ENCODE measurements around the gene ZNHIT2. TPM values are rescaled to one million over a fixed set of nuclear protein-coding genes. Genes with fewer than 3 reads are reported as not detected.

Gene ZNHIT2
- total RNA-seq: 20.8 and 22.1 TPM in 2 replicates

DNA sequence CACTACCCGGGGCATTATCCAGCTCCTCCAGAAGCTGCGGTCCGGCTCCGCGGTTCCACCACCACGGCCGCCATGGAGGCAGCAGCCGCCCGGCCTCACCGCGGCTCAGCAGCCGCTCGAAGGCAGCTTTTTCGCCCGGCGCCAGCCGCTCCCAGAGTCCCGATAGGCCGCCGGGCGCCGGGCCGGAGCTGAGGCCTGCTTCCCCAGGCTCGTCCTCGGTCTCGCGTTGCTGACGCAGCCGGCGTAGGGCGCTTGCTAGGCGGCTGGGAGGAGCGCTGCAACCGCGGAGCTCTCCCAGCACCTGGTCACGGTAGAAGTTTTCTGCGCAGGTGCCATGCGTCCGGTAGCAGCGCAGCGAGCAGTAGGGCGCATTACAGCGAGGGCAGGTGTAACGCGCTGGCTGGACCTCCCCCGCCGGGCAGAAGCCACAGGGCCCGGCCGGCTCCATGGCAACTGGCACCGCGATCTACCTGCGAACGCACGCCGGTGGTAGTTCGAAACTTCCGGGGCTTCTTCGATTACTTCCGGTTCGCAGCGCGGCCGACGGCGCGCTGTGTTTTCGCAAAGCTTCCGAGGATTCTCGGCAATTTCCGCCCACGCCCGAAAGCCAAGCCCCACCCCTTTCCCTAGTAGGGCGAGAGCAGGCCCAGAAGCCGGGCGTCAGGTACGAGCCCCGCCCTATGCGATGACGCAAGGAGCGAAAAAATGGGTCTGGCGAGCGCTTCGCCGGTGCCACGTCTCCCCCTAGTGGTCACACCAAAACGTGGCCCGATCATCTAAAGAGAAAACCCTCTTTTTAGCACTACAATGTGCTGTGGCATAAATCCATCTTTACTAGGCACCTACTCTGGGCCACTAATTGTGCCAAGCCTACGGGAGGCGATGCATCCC is at the start of gene ZNHIT2:
Gene ZNHIT2 (minus strand): TSS at position 496 of the 891 bp plus-strand sequence. CDS start 48 bp downstream, at position 448.
- intact Hi-C loops (cut with micrococcal nuclease): loop anchor here (1.0 to 10.0 kb wide), 13 partner anchors 18 to 497 kb away; partner anchors contain the start of genes ARL2, ATG2A, CDCA5 and EHD1
- peak; percentile 100 for DNase-seq (ENCODE audit: low spot score)
- Mint-ChIP-seq H3K27ac (peak within 1 kb of the TSS; percentile 93), H3K27me3 (ENCODE audit: insufficient read depth) (no peaks in the 10 kb centered on the region), H3K4me1 (ENCODE audit: low read depth) (peaks cover 52% of the 10 kb centered on the region), H3K9me3 (no peaks in the 10 kb centered on the region), H3K36me3 (ENCODE audit: low read depth) (peaks cover 50% of the 10 kb centered on the region), H3K4me3 (peak within 1 kb of the TSS; percentile 90)

DNA sequence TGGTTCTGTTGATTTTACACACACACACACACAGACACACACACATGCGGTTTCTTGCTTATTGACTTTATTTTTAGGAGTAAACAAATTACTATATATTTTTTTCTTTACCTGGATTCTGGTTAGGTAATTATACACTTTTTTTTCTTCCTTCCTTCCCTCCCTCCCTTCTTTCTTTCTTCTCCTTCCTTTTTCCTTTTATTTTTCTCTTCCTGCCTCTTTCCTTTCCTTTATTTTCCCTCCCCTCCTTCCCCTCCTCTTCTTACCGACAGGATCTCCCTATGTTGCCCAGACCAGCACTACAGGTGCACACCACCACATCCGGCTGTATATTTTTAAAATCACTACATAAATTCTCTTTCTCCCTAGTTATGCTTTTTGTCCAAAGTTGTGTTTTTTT is 49.4 kb upstream of the ZNHIT2 start:
- H3K27ac Mint-ChIP-seq: no peak overlapping the region
- intact Hi-C loops (cut with micrococcal nuclease): no loop called here
- peaks cover 14% of the 10 kb centered on the region for H3K4me1 Mint-ChIP-seq (ENCODE audit: low read depth)
- H3K4me3 Mint-ChIP-seq: no peak overlapping the region
- peaks cover 2% of the 10 kb centered on the region for H3K36me3 Mint-ChIP-seq (ENCODE audit: low read depth)
- H3K27me3 Mint-ChIP-seq (ENCODE audit: insufficient read depth): peaks cover 9% of the 10 kb centered on the region
- DNase-seq (ENCODE audit: low spot score): no peak
- H3K9me3 Mint-ChIP-seq: no peaks in the 10 kb centered on the region

DNA sequence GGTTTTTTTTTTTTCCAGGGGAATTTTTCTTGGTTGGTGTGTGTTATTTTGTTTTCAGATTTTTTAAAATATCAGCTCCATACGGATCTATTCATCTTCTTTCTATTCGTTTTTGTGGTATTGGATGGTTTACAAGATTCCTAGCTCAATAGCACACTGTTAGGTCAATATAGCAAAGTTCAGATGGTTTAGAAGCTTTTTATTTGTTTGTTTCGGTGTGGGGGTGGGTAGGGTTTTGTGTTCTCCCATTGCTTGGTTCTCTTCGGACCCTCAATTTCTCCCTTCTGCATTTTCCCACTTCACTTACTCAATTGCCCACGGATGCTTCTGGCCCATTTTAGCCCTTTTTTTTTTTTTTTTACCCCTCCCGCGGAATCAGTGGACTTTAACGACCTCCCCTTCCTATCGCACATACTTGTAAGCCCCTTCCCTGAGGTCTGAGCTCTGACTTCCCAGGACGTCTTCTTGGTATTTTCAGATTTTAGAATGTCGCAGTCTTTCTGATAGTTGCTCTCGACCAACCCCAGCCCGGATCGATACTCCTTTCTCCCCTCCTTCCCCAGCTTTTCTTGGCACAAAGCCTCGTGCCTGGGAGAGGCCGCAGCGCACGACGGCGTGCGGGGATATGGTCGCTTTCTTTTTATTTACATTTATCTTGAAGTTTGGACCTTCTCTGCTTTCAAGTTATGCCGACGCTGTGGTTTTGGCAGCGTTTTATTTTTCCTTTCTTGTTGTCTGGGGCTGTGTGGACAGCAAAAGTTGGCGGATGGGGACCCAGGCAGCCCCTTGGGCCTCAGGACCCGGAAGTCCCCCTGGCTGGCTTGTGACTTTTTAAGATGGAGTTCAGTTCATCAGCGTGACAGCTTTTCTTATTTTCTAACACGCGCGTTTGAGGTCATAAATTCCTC is 48.2 kb upstream of the ZNHIT2 start:
- Mint-ChIP-seq H3K27ac (no peak overlapping the region), H3K36me3 (ENCODE audit: low read depth) (peaks cover 2% of the 10 kb centered on the region), H3K4me1 (ENCODE audit: low read depth) (peaks cover 14% of the 10 kb centered on the region), H3K4me3 (no peak overlapping the region), H3K27me3 (ENCODE audit: insufficient read depth) (peaks cover 9% of the 10 kb centered on the region), H3K9me3 (no peaks in the 10 kb centered on the region)
- DNase-seq (ENCODE audit: low spot score): no peak
- intact Hi-C loops (cut with micrococcal nuclease): no loop called here

DNA sequence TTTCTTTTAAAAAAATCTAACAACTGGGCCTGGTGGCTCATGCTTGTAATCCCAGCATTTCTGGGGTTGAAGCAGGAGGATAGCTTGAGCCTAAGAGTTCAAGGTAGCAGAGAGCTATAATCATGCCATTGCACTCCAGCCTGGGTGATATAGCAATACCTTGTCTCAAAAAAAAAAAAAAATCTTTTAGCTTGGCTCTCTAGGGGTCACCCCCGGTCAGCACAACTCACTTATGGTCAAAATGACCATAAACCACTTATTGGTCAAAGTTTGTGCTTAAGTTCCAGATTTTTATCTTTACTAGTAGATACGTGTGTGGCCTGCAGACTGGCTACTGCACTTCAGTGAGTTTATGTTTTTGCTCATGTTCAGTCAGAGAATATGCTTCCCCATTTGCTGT is 46.2 kb upstream of the ZNHIT2 start:
- H3K4me3 Mint-ChIP-seq: no peak overlapping the region
- DNase-seq (ENCODE audit: low spot score): no peak
- intact Hi-C loops (cut with micrococcal nuclease): no loop called here
- no peaks in the 10 kb centered on the region for H3K9me3 Mint-ChIP-seq
- peaks cover 5% of the 10 kb centered on the region for H3K4me1 Mint-ChIP-seq (ENCODE audit: low read depth)
- peaks cover 18% of the 10 kb centered on the region for H3K27me3 Mint-ChIP-seq (ENCODE audit: insufficient read depth)
- no peak overlapping the region for H3K27ac Mint-ChIP-seq
- H3K36me3 Mint-ChIP-seq (ENCODE audit: low read depth): no peaks in the 10 kb centered on the region

DNA sequence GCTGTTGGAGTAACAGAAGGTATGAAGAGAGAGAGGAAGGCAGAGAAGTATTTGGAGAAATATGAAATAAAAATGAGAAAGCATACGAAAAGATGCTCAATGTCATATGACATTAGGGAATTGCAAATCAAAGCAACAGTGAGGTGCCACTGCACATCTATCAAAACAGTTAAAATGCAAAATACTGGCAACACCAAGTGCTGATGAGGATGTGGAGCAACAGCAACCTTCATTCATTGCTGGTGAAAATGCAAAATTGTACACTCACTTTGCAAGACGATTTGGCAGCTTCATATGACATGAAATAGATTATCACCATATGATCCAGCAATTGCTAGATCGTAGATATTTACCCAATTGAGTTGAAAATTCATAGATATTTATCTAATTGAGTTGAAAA is 43.1 kb upstream of the ZNHIT2 start:
- Mint-ChIP-seq H3K4me3 (no peak overlapping the region), H3K36me3 (ENCODE audit: low read depth) (no peaks in the 10 kb centered on the region), H3K9me3 (no peaks in the 10 kb centered on the region), H3K27me3 (ENCODE audit: insufficient read depth) (peaks cover 13% of the 10 kb centered on the region), H3K27ac (no peak overlapping the region), H3K4me1 (ENCODE audit: low read depth) (no peaks in the 10 kb centered on the region)
- intact Hi-C loops (cut with micrococcal nuclease): no loop called here
- no peak for DNase-seq (ENCODE audit: low spot score)

DNA sequence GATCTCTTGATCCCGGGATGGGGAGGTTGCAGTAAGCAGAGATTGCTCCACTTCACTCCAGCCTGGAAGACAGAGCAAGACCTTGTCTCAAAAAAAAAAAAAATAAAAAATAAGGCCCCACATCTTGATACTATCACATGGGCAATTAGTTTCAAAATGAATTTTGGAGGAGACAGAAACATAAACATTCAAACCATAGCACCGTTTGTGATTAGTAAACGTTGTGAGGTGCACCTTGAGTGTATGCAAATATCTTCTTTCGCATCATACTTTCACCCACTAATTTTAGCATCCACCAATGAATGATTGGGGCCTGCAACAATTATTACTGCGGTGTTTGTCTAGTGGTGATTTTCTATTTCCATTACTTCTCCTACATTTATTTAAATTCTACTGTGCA is 41.5 kb upstream of the ZNHIT2 start:
- intact Hi-C loops (cut with micrococcal nuclease): no loop called here
- Mint-ChIP-seq H3K27me3 (ENCODE audit: insufficient read depth) (peaks cover 11% of the 10 kb centered on the region), H3K4me1 (ENCODE audit: low read depth) (no peaks in the 10 kb centered on the region)

DNA sequence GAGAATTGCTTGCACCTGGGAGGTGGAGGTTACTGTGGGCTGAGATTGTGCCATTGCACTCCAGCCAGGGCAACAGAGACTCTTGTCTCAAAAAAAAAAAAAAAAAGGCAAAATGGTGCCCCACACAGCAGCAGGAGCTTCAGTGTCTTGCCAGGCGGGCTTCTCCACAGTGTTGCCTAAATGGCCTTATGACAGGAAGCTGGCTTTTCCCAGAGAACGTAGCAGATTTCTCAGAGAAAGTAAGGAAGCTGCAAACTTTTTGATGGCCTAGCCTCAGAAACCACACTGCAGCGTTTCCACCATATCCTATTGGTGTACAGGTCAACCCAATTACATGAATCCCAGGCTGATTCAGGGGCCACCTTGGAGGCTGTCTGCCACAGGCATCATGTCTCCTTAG is 39.8 kb upstream of the ZNHIT2 start:
- no peak overlapping the region for H3K4me3 Mint-ChIP-seq
- no peaks in the 10 kb centered on the region for H3K9me3 Mint-ChIP-seq
- peaks cover 9% of the 10 kb centered on the region for H3K27me3 Mint-ChIP-seq (ENCODE audit: insufficient read depth)
- no peaks in the 10 kb centered on the region for H3K36me3 Mint-ChIP-seq (ENCODE audit: low read depth)
- no peak overlapping the region for H3K27ac Mint-ChIP-seq
- no peak for DNase-seq (ENCODE audit: low spot score)
- intact Hi-C loops (cut with micrococcal nuclease): no loop called here
- H3K4me1 Mint-ChIP-seq (ENCODE audit: low read depth): no peaks in the 10 kb centered on the region

More for the DNA sequence above, 41.5 kb upstream of the ZNHIT2 start:
- DNase-seq (ENCODE audit: low spot score): no peak
- H3K4me3 Mint-ChIP-seq: no peak overlapping the region
- H3K36me3 Mint-ChIP-seq (ENCODE audit: low read depth): no peaks in the 10 kb centered on the region
- H3K27ac Mint-ChIP-seq: no peak overlapping the region
- H3K9me3 Mint-ChIP-seq: no peaks in the 10 kb centered on the region

DNA sequence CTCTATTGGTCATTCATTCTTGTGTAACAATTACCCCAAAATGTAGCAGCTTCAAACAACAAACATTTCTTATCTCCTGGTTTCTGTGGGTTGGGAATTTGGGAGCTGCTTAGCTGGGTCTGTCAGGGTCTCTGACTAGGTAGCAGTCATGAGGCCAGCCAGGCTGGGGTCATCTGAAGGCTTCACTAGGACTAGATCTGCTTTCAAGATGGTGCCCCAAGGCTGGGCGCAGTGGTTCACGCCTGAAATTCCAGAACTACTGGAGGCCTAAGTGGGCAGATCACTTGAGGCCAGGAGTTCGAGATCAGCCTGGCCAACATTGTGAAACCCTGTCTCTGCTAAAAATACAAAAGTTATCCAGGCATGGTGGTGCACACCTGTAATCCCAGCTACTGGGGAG is 39.4 kb upstream of the ZNHIT2 start:
- Mint-ChIP-seq H3K4me1 (ENCODE audit: low read depth) (peaks cover 3% of the 10 kb centered on the region), H3K36me3 (ENCODE audit: low read depth) (no peaks in the 10 kb centered on the region), H3K27me3 (ENCODE audit: insufficient read depth) (peaks cover 9% of the 10 kb centered on the region), H3K27ac (no peak overlapping the region), H3K9me3 (no peaks in the 10 kb centered on the region), H3K4me3 (no peak overlapping the region)
- intact Hi-C loops (cut with micrococcal nuclease): no loop called here
- DNase-seq (ENCODE audit: low spot score): no peak

DNA sequence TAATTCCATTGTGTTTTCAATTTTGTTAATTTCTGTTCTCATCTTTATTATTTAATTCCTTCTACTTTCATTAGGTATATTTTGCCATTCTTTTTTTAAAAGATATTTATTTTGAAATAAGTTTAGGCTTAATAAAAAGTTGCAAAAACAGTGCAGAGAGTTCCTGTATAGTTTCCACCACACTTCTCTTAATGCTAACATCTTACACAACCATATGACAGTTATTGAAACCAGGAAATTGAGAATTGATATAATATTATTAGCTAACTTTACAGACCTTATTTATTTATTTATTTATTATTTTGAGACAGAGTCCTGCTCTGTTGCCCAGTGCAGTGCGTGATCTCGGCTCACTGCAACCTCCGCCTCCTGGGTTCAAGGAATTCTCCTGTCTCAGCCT is 38.8 kb upstream of the ZNHIT2 start:
- Mint-ChIP-seq H3K9me3 (no peaks in the 10 kb centered on the region), H3K4me3 (no peak overlapping the region), H3K27ac (no peak overlapping the region), H3K36me3 (ENCODE audit: low read depth) (no peaks in the 10 kb centered on the region), H3K4me1 (ENCODE audit: low read depth) (peaks cover 10% of the 10 kb centered on the region), H3K27me3 (ENCODE audit: insufficient read depth) (peaks cover 9% of the 10 kb centered on the region)
- intact Hi-C loops (cut with micrococcal nuclease): no loop called here
- no peak for DNase-seq (ENCODE audit: low spot score)

DNA sequence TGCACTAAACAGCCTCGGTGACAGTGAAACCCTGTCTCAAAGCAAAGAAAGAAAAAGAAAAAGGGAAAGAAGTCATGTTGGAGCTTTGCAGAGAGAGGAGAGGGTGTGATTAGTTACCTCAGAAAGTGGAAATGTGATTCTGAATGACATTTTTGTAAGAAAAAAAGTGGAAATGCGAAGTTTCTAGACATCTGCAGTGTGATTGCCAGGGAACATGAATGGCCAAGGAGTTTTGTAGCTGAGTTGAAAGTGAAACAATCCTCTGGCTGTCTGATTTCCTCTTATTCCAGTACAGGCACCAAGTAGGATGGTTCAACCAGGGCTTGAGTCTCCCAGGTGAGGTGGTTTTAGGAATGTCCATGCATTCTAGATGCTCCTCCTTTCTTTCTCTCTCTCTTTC is 34.6 kb upstream of the ZNHIT2 start:
- Mint-ChIP-seq H3K4me1 (ENCODE audit: low read depth) (peaks cover 12% of the 10 kb centered on the region), H3K4me3 (no peak overlapping the region), H3K36me3 (ENCODE audit: low read depth) (no peaks in the 10 kb centered on the region), H3K27ac (no peak overlapping the region), H3K27me3 (ENCODE audit: insufficient read depth) (peaks cover 5% of the 10 kb centered on the region), H3K9me3 (no peaks in the 10 kb centered on the region)
- no peak for DNase-seq (ENCODE audit: low spot score)
- intact Hi-C loops (cut with micrococcal nuclease): no loop called here

DNA sequence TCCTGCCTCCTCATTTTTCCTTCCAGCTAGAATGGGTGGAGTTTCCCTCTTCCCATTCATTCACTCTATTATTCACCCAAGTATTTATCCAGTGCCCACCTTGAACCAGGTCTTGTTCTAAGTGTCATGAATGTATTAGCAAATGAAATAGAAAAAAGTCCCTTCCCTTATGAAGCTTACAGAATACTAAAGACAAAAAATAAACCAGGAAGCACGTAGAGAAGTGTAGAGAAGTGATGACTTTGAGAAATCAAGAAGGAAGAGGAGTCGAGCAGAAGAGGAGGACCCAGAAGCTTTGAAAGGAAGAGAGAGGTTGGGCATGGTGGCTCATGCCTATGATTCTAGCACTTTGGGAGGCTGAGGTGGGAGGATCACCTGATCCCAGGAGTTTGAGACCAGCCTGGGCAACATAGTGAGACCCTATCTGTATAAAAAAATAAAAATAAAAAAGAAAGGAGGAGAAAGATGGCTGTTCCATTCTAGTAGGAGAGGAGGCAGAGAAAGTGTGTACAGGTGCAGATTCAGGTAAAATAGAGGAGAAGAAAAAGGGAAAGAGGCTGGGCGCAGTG is 33.9 kb upstream of the ZNHIT2 start:
- H3K36me3 Mint-ChIP-seq (ENCODE audit: low read depth): no peaks in the 10 kb centered on the region
- no peak overlapping the region for H3K4me3 Mint-ChIP-seq
- H3K4me1 Mint-ChIP-seq (ENCODE audit: low read depth): peaks cover 12% of the 10 kb centered on the region
- H3K27me3 Mint-ChIP-seq (ENCODE audit: insufficient read depth): peaks cover 5% of the 10 kb centered on the region
- intact Hi-C loops (cut with micrococcal nuclease): no loop called here
- no peaks in the 10 kb centered on the region for H3K9me3 Mint-ChIP-seq
- no peak for DNase-seq (ENCODE audit: low spot score)
- H3K27ac Mint-ChIP-seq: no peak overlapping the region

DNA sequence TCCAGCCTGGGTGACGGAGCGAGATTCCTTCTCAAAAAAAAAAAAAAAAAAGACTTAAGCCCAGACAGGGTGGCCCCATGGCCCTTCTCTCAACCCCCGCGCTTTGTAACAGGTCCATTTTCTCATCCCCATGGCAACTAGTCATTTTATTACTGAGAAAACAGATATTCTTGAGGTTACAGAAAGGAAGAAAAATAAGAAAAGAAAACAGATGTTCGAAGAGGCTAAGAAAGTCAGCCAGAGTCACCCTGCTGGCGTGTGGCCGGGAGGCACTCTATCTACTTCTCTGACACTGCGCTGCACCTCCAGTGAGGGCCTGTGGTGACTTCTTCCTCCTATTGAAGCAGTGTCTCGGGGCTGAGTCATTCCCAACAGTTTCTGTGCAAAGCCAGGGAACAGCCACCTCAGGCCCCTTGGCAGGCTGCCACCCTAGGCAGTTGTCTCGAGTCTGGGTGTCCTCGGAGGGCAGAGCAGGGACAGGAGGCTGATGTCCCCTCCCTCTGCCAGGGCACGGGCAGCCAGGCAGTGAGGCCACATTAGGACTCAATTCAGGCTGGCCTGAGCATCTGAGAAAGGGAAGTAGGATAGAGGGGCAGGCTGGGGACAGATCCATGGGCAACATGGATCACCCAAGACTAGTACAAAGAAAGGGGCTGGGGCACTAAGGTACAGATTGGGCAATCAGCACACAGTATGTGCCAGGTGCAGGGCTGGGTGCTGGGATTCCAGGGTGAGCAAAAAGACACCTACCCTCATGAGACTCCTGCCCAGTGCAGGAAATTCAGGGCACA is 33.2 kb upstream of the ZNHIT2 start:
- Mint-ChIP-seq H3K27me3 (ENCODE audit: insufficient read depth) (peaks cover 9% of the 10 kb centered on the region), H3K4me3 (no peak overlapping the region), H3K27ac (no peak overlapping the region), H3K36me3 (ENCODE audit: low read depth) (no peaks in the 10 kb centered on the region), H3K4me1 (ENCODE audit: low read depth) (peaks cover 12% of the 10 kb centered on the region), H3K9me3 (no peaks in the 10 kb centered on the region)
- DNase-seq (ENCODE audit: low spot score): no peak
- intact Hi-C loops (cut with micrococcal nuclease): no loop called here
